GM18867 (cell line): ENCODE measurements around the gene FMN1.

ENCODE experiments used
- ATAC-seq: cut with Tn5 transposase; IDR thresholded peaks from one replicate; pipeline ENCODE4 v1.9.1; 2021; ENCODE audit warnings: mild to moderate bottlenecking, moderate library complexity; ENCODE audit not compliant: unreplicated experiment

Gene FMN1

DNA sequence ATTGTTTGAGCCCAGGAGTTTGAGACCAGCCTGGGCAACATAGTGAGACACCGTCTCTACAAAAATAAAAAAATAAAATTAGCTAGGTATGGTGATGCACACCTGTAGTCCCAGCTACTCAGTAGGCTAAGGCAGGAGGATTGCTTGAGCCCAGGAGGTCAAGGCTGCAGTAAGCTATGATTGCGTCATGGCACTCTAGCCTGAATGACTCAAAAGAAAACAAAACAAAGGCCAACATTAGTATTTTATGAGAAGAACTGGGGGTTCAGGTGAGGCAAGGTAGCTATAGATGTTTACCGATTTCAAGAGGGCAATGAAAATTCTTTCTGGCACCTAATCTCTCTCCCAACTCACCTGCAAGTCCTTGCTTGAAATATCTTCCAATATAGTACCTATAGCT lies 399.5 kb downstream of the FMN1 start:
- no peak for ATAC-seq

- ATAC-seq, result no peak
These were observed 402.1 kb downstream of the FMN1 start for GRCh38 chr15:32792436-32792835.

- no peak for ATAC-seq
These were observed 404.0 kb downstream of the FMN1 start for GRCh38 chr15:32790352-32790999.

GRCh38 chr15:32787949-32788348 lies 406.6 kb downstream of the FMN1 start:
- ATAC-seq, result no peak

DNA sequence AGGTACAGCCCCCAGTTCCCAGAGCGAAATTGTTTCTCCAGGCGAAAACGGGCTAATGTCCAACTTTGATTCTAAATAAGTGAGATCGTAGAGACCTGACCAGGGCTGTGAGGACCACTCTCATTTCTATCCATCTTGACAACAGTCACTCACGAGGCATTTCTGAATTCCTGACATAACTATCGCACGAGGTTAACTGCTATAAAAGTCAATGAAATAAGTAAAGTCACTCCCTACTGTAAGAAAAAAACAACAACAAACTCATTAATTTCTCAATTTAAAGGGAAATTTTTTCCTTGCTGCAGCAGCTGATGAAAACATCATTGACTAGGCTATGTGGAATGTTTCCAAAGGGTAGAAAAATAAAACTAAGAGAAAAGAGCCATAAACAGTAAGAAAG lies 407.6 kb downstream of the FMN1 start:
- no peak for ATAC-seq

GRCh38 chr15:32784581-32784980 lies 409.9 kb downstream of the FMN1 start:
- no peak for ATAC-seq

GRCh38 chr15:32781781-32782180 lies 412.7 kb downstream of the FMN1 start:
- no peak for ATAC-seq

DNA sequence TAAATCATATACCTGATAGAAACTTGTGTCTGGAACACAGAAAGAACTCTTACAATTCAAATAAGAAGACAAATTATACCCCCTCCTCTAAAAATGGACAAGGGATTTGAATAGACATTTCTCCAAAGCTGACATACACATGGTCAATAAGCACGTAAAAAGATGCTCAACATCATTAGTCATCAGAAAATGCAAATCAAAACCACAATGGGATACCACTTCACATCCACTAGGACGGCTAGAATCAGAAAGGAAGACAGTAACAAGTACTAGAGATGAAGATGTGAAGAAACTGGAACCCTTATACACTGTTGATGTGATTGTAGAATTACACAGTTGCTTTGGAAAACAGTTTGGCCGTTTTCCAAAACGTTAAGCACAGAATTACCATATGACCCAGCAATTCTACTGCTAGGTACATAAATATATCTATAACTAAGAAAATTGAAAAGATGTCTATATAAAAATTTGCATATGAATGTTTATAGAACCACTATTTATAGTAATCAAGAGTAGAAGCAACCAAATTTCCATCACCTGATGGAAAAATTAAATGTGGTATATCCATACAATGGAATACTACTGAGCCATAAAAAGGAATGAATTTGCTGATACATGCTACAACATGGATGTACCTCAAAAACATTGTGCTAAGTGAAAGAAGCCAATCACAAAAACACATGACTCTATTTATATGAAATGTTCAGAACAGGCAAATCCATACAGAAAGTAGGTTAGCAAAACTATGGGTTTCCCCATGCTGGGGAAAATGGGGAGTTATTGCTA lies 415.9 kb downstream of the FMN1 start:
- ATAC-seq, result no peak

DNA sequence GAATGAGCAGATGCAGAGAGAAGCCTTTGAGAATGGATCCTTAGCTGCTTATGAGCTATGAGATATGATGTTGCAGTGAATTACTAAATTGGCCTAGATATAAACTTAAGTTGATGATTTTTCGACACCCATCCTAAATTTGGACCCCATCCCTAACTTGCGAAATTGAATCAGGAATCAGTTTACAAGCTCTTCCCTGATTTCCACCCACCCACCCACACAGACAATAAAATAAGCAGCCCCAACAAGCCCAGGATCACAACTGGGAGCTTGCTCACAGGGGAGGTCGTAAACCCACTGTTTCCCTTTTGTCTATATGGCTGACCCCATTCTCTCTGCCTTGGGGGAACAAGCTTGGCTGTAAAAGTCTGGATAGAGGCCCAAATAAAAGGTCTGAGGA lies 419.4 kb downstream of the FMN1 start:
- ATAC-seq, result no peak

- no peak for ATAC-seq
These were observed 420.5 kb downstream of the FMN1 start for GRCh38 chr15:32774022-32774421.

- ATAC-seq, result no peak
These were observed 427.3 kb downstream of the FMN1 start for GRCh38 chr15:32767236-32767635.

GRCh38 chr15:32766101-32766500 lies 428.4 kb downstream of the FMN1 start:
- ATAC-seq, result no peak

- ATAC-seq, result no peak
These were observed 429.3 kb downstream of the FMN1 start for GRCh38 chr15:32765236-32765635.

- ATAC-seq, result peak; percentile 80
These were observed 431.2 kb downstream of the FMN1 start for GRCh38 chr15:32763295-32763694.

DNA sequence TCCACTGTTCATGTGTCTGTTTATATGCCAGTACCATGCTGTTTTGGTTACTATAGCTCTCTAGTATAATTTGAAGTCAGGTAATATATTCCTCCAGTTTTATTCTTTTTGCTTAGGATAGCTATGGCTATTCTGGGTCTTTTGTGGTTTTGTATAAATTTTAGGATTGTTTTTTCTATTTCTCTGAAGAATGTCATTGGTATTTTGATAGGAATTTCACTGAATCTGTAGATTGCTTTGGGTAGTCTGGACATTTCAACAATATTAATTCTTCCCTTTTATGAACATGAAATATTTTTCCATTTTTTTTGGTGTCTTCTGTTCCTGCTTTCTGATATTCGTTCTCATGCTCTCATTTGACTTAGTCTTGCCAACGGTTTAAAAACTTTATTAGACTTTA lies 437.1 kb downstream of the FMN1 start:
- ATAC-seq, result no peak

DNA sequence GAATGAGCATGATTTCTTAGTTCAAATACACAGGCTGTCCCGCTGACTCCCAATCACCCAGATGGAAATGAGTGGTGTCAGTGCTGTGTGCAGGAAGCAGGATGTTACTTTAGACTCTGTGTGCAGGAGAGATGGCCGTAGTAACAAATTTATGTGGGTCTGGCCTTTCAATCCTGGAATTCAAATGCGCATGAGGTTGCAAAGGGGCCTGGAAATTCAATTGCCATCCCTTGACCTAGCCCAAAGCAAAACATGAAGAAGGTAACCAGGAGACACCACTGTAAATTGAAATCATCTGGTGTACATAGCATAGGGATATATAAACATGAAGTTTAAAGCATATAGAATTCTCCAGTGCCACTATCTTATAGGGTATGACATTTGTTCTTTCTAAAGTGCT lies 443.5 kb downstream of the FMN1 start:
- no peak for ATAC-seq

- no peak for ATAC-seq
These were observed 446.6 kb downstream of the FMN1 start for GRCh38 chr15:32747921-32748342.

DNA sequence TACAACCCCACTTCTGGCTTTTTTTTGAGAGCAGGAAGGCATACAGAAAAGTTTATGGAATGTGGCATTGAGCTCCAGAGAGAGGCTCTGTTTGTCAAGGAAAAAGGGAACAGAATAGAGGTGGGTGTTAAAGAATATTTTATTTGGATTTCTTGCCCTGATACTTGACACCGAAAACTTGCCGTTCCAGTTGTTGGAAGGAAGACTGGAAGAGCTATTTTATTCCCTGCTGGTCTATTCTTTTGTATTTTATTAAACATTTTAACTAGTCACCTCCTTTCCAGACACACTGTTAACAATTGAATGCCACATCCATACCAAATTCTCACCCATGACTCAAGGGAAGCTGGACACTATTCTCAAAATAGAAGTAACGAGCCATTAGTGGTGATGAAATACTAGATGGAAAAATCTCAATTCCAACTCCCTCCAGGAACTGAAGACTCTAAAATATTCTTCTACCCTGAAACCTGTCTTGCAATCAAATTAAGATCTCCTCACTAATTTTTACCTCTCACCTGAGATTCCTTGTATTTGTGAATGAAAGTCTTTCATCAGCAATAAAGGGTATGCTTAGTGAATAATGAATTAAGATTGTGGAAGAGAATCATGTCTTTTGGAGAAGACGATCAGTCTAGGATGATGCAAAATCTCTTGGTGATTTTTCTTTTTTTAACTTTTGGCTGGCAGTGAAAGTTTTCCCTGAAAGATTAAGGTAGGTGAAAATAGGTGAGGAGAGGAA lies 448.2 kb downstream of the FMN1 start:
- no peak for ATAC-seq

GRCh38 chr15:32743411-32744140 lies 450.9 kb downstream of the FMN1 start:
- no peak for ATAC-seq

DNA sequence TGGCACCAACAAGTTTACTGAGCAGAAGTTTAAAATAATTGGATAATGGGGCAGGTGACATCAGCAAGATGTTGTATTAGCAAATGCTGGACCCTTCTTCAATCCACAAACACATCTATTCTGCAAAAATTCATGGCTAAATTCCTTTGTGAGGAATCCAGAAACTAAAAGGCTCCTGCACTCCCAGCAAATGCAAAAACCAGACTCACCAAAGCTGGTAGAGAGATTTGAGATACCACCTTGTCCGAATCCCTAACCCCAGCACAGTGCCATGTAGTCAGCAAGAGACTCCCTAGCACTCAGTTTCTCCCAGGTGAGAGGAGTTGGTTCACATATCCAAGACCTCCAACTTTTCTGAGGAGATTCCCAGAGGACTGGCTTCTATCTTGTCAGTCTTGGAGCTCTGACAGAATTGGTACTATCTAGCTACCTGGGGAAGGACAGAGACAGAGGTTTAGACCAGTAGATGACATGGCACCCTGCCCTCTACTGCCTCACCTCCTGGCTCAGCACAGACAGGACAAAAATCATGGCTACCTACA lies 454.9 kb downstream of the FMN1 start:
- no peak for ATAC-seq

DNA sequence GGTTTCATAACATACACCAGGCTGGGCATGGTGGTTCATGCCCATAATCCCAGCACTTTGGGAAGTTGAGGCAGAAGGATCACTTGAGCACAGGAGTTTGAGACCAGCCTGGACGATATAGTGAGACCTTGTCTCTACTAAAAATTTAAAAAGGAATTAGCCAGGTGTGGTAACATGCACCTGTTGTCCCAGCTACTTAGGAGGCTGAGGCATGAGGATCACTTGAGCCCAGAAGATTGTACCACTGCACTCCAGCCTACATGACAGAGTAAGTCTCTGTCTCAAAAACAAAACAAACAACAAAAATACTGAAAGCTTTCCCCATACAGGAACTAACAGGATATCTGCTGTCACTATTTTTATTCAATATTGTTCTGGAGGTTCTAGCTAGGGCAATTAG lies 455.8 kb downstream of the FMN1 start:
- no peak for ATAC-seq
